AG10803 (cell line): ENCODE measurements around the gene TRIM38.
"Not testable (repeated sequence)": the region's sequence is repeated elsewhere in the genome, so short reads cannot be mapped to it uniquely, and the experiment has no call there.

Experiments used
- DNase-seq: peaks from one replicate; pipeline ENCODE4 v3.0.0; 2010; ENCODE audit warnings: low read depth
- H3K4me3 ChIP-seq: 2 replicates; pipeline ENCODE4 v1.5.1; 2011; ENCODE audit warnings: mild to moderate bottlenecking, low read length, control low read depth
- TF ChIP-seq, protein P1 (sequence below): conservative IDR thresholded peaks from 2 replicates; pipeline ENCODE4 v1.5.1; 2011; ENCODE audit warnings: mild to moderate bottlenecking, low read length, control low read depth, inconsistent platforms

TRIM38 gene

DNA sequence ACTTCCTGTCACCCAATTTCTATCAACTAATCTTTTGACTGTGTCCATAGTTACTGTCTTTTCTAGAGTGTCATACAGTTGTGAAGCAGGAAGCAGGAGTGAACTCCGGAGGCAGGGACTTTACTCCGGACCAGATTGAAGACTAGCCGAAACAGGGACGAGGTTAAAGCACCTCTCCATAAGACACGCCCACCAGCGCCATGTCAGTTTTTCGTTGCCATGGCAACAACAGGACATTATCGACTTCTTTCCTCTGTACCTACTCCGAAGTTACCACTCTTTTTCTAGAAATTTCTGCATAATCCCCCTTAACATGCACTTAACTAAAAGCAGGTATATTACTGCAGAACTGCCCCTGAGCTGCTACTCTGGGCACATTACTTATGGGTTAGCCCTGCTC, 25.2 kb downstream of the TRIM38 start:
- TF ChIP-seq, protein P1, sequence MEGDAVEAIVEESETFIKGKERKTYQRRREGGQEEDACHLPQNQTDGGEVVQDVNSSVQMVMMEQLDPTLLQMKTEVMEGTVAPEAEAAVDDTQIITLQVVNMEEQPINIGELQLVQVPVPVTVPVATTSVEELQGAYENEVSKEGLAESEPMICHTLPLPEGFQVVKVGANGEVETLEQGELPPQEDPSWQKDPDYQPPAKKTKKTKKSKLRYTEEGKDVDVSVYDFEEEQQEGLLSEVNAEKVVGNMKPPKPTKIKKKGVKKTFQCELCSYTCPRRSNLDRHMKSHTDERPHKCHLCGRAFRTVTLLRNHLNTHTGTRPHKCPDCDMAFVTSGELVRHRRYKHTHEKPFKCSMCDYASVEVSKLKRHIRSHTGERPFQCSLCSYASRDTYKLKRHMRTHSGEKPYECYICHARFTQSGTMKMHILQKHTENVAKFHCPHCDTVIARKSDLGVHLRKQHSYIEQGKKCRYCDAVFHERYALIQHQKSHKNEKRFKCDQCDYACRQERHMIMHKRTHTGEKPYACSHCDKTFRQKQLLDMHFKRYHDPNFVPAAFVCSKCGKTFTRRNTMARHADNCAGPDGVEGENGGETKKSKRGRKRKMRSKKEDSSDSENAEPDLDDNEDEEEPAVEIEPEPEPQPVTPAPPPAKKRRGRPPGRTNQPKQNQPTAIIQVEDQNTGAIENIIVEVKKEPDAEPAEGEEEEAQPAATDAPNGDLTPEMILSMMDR, result no peak
- DNase-seq, result no peak
- H3K4me3 ChIP-seq, result no peak overlapping the region

DNA sequence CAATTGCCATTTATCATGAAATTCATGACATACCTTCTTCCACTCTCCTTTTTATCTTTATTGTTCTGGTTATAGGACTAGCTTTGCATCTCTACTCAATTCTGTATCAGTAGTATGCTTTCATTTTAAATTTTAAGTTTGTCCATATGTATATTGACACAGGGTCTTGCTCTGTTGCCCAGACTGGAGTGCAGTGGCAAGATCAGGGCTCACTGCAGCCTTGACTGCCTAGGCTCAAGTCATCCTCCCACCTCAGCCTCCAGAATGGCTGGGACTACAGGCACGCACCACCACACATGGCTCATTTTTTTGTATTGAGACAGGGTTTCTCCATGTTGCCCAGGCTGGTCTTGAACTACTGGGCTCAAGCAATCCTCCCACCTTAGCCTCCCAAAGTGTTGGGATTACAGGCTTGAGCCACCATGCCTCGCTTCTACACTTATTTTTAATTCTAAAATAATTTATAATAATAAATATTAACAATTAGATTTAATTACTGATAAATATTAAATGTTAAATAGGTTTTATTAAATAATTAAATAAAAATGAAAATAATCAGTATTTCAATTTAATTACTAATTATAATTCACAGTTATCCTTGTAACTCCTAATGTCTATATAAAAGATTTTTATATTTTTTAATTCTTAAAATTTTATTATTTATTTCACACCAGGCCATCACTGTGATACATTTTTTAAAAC, 27.7 kb downstream of the TRIM38 start:
- H3K4me3 ChIP-seq, result no peak overlapping the region
- no peak for DNase-seq
- TF ChIP-seq, protein P1, result no peak

DNA sequence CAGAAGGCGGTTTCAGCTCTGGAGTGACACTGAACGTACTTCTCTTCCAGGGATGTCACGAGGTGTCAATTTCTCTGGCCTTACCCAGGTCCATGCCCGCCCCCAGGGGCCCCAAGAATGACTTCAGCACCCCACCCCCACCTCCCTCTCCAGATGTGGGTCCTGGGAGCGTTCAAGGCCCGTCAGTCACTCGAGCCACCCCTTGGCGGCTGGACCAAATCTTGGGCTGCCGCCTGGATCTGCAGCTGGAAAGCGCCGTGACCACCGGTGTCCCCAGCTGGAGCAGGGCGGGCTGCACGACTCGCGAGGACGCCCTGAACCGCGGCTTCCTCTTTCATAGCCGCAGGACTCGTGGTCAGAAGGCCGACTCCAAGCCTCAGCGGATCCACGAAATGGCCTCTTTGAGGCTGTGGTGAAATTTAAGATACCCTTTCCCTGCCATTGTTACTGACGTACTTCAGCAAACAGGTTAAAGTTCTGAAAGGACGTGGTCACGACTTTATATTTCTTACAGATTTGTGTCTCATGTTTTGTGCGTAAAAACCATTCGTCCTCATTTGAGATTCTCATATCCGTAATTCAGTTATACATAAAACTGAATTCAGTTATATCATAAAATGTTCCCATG, 29.3 kb downstream of the TRIM38 start:
- TF ChIP-seq, protein P1, result no peak
- H3K4me3 ChIP-seq, result peak overlapping the region; percentile 66
- peak; percentile 53 for DNase-seq

DNA sequence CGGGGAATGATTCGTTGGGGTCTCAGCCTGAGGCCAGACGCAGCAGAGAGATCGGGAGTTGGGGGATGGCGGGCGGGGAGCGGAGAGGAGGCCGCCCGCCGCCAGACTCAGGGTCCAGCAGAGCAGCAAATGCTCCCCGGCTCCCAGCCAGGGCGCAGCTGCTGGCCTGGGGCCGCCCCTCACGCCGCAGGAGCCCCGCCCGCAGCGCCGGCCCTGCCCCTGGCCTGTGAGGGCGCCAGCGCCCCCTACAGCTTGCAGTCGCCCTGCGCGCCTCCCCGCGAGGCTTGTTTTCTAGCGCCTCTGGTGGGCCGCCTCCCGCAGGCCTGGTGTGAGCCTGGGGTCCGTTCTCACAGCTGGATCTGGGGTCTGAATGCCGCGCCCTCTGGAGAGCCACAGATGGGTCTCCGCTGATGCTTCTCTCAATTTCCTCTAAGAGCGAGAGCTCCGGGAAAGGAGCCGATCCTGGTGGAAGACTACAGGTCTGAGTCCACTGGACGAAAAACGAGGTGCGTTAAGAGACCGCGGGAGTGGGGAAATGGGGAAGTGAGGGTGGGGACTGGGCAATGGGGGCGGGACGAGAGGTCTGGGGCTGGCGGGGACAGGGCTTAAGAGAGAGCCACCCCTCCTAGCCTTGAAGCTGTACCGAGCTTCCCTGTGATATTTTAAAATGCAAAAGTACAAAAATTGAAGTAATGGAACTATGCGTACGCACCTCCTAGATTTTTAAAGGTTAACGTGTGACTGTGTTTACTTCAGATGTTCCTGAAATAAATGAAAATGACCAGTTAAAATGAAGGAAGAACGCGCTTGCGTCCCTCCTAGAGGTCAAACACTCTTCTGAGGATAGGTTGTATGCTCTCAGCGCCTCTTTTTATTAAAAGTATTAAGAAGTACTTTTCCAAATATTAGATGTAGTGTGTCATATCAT, 30.1 kb downstream of the TRIM38 start:
- TF ChIP-seq, protein P1, result peak; percentile 80
- H3K4me3 ChIP-seq, result peak overlapping the region; percentile 78
- DNase-seq, result peak; percentile 89

DNA sequence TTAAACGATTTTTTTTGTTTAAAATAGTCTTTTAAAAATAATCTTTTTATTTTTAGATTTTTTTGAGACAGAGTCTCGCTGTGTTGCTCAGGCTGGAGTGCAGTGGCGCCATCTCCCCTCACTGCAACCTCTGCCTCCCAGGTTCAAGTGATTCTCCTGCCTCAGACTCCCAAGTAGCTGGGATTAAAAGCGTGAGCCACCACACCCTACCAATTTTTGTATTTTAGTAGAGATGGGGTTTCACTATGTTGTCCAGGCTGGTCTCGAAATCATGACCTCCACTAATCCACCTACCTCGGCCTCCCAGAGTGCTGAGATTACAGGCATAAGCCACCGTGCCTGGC, 30.7 kb downstream of the TRIM38 start:
- H3K4me3 ChIP-seq, result peak overlapping the region; percentile 78
- DNase-seq, result not testable (repeated sequence)

DNA sequence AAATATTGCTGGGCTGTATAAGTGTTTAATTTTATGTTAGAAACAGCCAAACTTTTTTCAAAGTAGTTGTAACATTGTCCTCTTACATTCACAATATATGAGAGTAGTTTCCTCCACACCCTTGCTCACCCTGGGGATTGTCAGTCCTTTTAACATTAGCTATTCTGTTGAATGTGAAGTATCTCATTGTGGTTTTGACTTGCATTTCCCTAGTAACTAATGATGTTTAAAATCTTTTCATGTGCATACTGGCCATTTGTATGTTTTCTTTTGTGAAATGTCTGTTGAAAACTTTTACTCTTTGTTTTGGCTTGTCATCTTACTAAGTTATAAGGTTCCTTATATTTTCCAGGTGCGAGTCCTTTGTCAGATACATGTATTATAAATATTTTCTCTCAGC, 32.9 kb downstream of the TRIM38 start:
- DNase-seq, result peak; percentile 11
- H3K4me3 ChIP-seq, result no peak overlapping the region
- TF ChIP-seq, protein P1, result no peak

DNA sequence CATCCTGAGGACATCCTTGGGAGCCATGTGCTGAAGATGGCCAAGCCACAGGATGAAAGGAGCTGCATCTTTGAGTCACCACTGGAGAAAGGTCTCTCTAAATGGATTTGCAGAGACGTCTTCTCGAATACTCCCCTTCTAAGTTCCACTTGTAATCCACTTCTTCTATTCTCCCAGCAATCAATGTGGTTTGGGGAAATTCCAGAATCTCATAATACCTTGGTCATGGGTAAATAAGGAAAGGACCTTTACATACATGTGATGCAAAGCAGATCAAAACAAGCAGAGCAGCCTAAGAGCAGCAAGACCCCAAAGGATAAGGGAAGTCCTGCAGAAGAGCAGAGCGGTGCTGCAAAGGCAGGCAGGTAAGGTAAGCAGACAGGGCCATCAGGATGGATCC, 35.3 kb downstream of the TRIM38 start:
- H3K4me3 ChIP-seq, result no peak overlapping the region
- TF ChIP-seq, protein P1, result no peak
- DNase-seq, result no peak
